SK-N-SH treated with all-trans-retinoic acid at 6 μM for 48 hours (cell line): ENCODE data around the gene TMEM132C.

Experiments used
- ATAC-seq: fragments of 200-7000 bp; cut with Tn5 transposase; 3 replicates; pipeline ENCODE4 v1.9.1; 2020; ENCODE audit warnings: mild to moderate bottlenecking, moderate library complexity
- ARNTL ChIP-seq: fragments of 450-650 bp; formaldehyde crosslinking; IDR thresholded peaks from 2 replicates; pipeline ENCODE4 v1.5.0; 2020; ENCODE audit warnings: low read depth, mild to moderate bottlenecking, moderate library complexity, borderline replicate concordance
- BACH2 ChIP-seq: fragments of 250-450 bp; sonication (Bioruptor Pico); IDR thresholded peaks from 2 replicates; pipeline ENCODE4 v1.9.0; 2021; ENCODE audit warnings: mild to moderate bottlenecking, borderline replicate concordance
- CSDC2 ChIP-seq: fragments of 250-450 bp; sonication (Bioruptor Pico); IDR thresholded peaks from 2 replicates; pipeline ENCODE4 v1.5.0; 2020; ENCODE audit warnings: mild to moderate bottlenecking, moderate library complexity
- ISL1 ChIP-seq: fragments of 250-450 bp; sonication (Bioruptor Pico); IDR thresholded peaks from 2 replicates; pipeline ENCODE4 v2.1.2; 2022; ENCODE audit warnings: mild to moderate bottlenecking, moderate library complexity
- OSR1 ChIP-seq: fragments of 250-450 bp; sonication (Bioruptor Pico); IDR thresholded peaks from 2 replicates; pipeline ENCODE4 v1.8.0; 2022; ENCODE audit warnings: moderate library complexity, mild to moderate bottlenecking, inconsistent platforms
- PPARA ChIP-seq: fragments of 250-450 bp; sonication (Bioruptor Pico); IDR thresholded peaks from 2 replicates; pipeline ENCODE4 v1.5.0; 2020; ENCODE audit warnings: mild to moderate bottlenecking, borderline replicate concordance
- RARB ChIP-seq: fragments of 250-450 bp; sonication (Bioruptor Pico); IDR thresholded peaks from 2 replicates; pipeline ENCODE4 v1.8.0; 2021; ENCODE audit warnings: mild to moderate bottlenecking, moderate library complexity
- SNAI2 ChIP-seq: fragments of 250-450 bp; sonication (Bioruptor Pico); IDR thresholded peaks from 2 replicates; pipeline ENCODE4 v1.5.0; 2020; ENCODE audit warnings: mild to moderate bottlenecking, moderate library complexity
- TCF4 ChIP-seq: fragments of 250-450 bp; sonication (Bioruptor Pico); IDR thresholded peaks from 2 replicates; pipeline ENCODE4 v1.8.0; 2021; ENCODE audit warnings: mild to moderate bottlenecking, moderate library complexity, borderline replicate concordance
- TOX ChIP-seq: fragments of 250-450 bp; sonication (Bioruptor Pico); IDR thresholded peaks from 2 replicates; pipeline ENCODE4 v1.8.0; 2021; ENCODE audit warnings: mild to moderate bottlenecking, moderate library complexity, borderline replicate concordance
- TSHZ2 ChIP-seq: fragments of 250-450 bp; sonication (Bioruptor Pico); IDR thresholded peaks from 2 replicates; pipeline ENCODE4 v1.5.0; 2020; ENCODE audit warnings: mild to moderate bottlenecking, moderate library complexity
- ZC3H10 ChIP-seq: fragments of 250-450 bp; sonication (Bioruptor Pico); IDR thresholded peaks from 2 replicates; pipeline ENCODE4 v1.5.1; 2021; ENCODE audit warnings: mild to moderate bottlenecking, moderate library complexity
- ZFP3 ChIP-seq: fragments of 250-450 bp; sonication (Bioruptor Pico); IDR thresholded peaks from 2 replicates; pipeline ENCODE4 v1.5.0; 2020; ENCODE audit warnings: mild to moderate bottlenecking, moderate library complexity
- ZFP30 ChIP-seq: fragments of 450-650 bp; formaldehyde crosslinking; IDR thresholded peaks from 2 replicates; pipeline ENCODE4 v1.5.0; 2022; ENCODE audit warnings: mild to moderate bottlenecking, moderate library complexity
- ZNF565 ChIP-seq: fragments of 450-650 bp; formaldehyde crosslinking; conservative IDR thresholded peaks from 2 replicates; pipeline ENCODE4 v1.5.0; 2020; ENCODE audit warnings: low read depth, mild to moderate bottlenecking, moderate library complexity
- ZNF70 ChIP-seq: fragments of 450-650 bp; formaldehyde crosslinking; IDR thresholded peaks from 2 replicates; pipeline ENCODE4 v1.5.0; 2020; ENCODE audit warnings: mild to moderate bottlenecking, moderate library complexity
- ZNF8 ChIP-seq: fragments of 450-650 bp; formaldehyde crosslinking; IDR thresholded peaks from 2 replicates; pipeline ENCODE4 v1.5.0; 2020; ENCODE audit warnings: mild to moderate bottlenecking, moderate library complexity
- TF ChIP-seq, protein P1 (sequence below): fragments of 250-450 bp; sonication (Bioruptor Pico); IDR thresholded peaks from 2 replicates; pipeline ENCODE4 v1.8.0; 2021; ENCODE audit warnings: low read depth, mild to moderate bottlenecking, moderate library complexity, borderline replicate concordance
- TF ChIP-seq, protein P2 (sequence below): fragments of 250-450 bp; sonication (Bioruptor Pico); IDR thresholded peaks from 2 replicates; pipeline ENCODE4 v1.5.1; 2020; ENCODE audit warnings: low read depth, mild to moderate bottlenecking, moderate library complexity
- TF ChIP-seq, protein P3 (sequence below): fragments of 250-450 bp; sonication (Bioruptor Pico); IDR thresholded peaks from 2 replicates; pipeline ENCODE4 v1.8.0; 2020; ENCODE audit warnings: mild to moderate bottlenecking, moderate library complexity, borderline replicate concordance
- TF ChIP-seq, protein P4 (sequence below): fragments of 250-450 bp; sonication (Bioruptor Pico); IDR thresholded peaks from 2 replicates; pipeline ENCODE4 v1.5.1; 2021; ENCODE audit warnings: mild to moderate bottlenecking, moderate library complexity

The TMEM132C gene

GRCh38 chr12:128693771-128694170, 426.8 kb downstream of the TMEM132C start:
- ATAC-seq: no peak
- TF ChIP-seq ZNF70 (CRISPR knock-in tag) (no peak), ARNTL (CRISPR knock-in tag) (no peak), RARB (CRISPR knock-in tag) (no peak)

DNA sequence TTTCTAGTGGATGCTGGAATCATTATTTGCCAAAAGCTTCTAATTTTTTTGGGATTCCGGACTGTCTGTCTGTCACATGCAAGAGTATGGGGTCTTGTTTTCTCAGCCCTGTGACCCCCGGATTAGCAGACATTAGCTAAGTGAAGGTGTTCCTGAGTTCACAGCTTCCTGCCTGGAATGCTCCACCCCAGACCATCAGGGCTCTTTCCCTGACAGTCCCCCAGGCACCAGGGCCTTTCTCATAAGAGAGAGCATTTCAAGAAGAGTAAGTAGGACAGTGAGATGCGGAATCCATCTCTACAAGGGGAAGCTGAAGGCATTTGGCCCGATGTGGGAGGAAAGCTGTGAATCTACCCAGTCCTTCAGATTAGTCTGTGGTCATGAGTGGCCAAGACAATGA, 427.5 kb downstream of the TMEM132C start:
- no peak for TF ChIP-seq BACH2 (CRISPR knock-in tag)
- no peak for TF ChIP-seq ZC3H10 (CRISPR knock-in tag)
- TF ChIP-seq, protein P1, sequence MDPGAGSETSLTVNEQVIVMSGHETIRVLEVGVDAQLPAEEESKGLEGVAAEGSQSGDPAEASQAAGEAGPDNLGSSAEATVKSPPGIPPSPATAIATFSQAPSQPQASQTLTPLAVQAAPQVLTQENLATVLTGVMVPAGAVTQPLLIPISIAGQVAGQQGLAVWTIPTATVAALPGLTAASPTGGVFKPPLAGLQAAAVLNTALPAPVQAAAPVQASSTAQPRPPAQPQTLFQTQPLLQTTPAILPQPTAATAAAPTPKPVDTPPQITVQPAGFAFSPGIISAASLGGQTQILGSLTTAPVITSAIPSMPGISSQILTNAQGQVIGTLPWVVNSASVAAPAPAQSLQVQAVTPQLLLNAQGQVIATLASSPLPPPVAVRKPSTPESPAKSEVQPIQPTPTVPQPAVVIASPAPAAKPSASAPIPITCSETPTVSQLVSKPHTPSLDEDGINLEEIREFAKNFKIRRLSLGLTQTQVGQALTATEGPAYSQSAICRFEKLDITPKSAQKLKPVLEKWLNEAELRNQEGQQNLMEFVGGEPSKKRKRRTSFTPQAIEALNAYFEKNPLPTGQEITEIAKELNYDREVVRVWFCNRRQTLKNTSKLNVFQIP (CRISPR knock-in tag): no peak
- TF ChIP-seq ZNF565 (CRISPR knock-in tag): no peak
- TF ChIP-seq ZNF8 (CRISPR knock-in tag): no peak
- TF ChIP-seq, protein P2, sequence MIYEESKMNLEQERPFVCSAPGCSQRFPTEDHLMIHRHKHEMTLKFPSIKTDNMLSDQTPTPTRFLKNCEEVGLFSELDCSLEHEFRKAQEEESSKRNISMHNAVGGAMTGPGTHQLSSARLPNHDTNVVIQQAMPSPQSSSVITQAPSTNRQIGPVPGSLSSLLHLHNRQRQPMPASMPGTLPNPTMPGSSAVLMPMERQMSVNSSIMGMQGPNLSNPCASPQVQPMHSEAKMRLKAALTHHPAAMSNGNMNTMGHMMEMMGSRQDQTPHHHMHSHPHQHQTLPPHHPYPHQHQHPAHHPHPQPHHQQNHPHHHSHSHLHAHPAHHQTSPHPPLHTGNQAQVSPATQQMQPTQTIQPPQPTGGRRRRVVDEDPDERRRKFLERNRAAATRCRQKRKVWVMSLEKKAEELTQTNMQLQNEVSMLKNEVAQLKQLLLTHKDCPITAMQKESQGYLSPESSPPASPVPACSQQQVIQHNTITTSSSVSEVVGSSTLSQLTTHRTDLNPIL (CRISPR knock-in tag): no peak
- no peak for TF ChIP-seq RARB (CRISPR knock-in tag)
- TF ChIP-seq, protein P3, sequence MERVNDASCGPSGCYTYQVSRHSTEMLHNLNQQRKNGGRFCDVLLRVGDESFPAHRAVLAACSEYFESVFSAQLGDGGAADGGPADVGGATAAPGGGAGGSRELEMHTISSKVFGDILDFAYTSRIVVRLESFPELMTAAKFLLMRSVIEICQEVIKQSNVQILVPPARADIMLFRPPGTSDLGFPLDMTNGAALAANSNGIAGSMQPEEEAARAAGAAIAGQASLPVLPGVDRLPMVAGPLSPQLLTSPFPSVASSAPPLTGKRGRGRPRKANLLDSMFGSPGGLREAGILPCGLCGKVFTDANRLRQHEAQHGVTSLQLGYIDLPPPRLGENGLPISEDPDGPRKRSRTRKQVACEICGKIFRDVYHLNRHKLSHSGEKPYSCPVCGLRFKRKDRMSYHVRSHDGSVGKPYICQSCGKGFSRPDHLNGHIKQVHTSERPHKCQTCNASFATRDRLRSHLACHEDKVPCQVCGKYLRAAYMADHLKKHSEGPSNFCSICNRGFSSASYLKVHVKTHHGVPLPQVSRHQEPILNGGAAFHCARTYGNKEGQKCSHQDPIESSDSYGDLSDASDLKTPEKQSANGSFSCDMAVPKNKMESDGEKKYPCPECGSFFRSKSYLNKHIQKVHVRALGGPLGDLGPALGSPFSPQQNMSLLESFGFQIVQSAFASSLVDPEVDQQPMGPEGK (CRISPR knock-in tag): no peak
- TF ChIP-seq TOX (CRISPR knock-in tag): no peak
- TF ChIP-seq OSR1 (CRISPR knock-in tag): no peak
- no peak for TF ChIP-seq ARNTL (CRISPR knock-in tag)
- TF ChIP-seq, protein P4, sequence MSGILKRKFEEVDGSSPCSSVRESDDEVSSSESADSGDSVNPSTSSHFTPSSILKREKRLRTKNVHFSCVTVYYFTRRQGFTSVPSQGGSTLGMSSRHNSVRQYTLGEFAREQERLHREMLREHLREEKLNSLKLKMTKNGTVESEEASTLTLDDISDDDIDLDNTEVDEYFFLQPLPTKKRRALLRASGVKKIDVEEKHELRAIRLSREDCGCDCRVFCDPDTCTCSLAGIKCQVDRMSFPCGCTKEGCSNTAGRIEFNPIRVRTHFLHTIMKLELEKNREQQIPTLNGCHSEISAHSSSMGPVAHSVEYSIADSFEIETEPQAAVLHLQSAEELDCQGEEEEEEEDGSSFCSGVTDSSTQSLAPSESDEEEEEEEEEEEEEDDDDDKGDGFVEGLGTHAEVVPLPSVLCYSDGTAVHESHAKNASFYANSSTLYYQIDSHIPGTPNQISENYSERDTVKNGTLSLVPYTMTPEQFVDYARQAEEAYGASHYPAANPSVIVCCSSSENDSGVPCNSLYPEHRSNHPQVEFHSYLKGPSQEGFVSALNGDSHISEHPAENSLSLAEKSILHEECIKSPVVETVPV (CRISPR knock-in tag): no peak
- TF ChIP-seq CSDC2: no peak
- TF ChIP-seq ZFP3 (CRISPR knock-in tag): no peak
- TF ChIP-seq ZFP30: no peak
- no peak for TF ChIP-seq TSHZ2 (CRISPR knock-in tag)
- TF ChIP-seq TCF4: no peak
- TF ChIP-seq, all 23 proteins: peak for 0
- no peak for ATAC-seq

GRCh38 chr12:128695697-128696096, 428.7 kb downstream of the TMEM132C start:
- ATAC-seq: no peak

More at GRCh38 chr12:128695697-128696096, 428.7 kb downstream of the TMEM132C start:
- TF ChIP-seq, protein P2 (CRISPR knock-in tag): no peak
- TF ChIP-seq RARB (CRISPR knock-in tag) (no peak), ZC3H10 (CRISPR knock-in tag) (no peak), OSR1 (CRISPR knock-in tag) (no peak), ZFP30 (no peak), ISL1 (no peak), ZNF8 (CRISPR knock-in tag) (no peak), PPARA (CRISPR knock-in tag) (no peak), ARNTL (CRISPR knock-in tag) (no peak), ZNF70 (CRISPR knock-in tag) (no peak), SNAI2 (CRISPR knock-in tag) (no peak), BACH2 (CRISPR knock-in tag) (no peak), ZFP3 (CRISPR knock-in tag) (no peak)
- TF ChIP-seq, protein P3 (CRISPR knock-in tag): no peak
- TF ChIP-seq, all 23 proteins: peak for 0
